CD1c-positive myeloid dendritic cell (primary cell): Measurements from ENCODE around the gene CST8.

Experiments
- DNase-seq: peaks from one replicate; pipeline ENCODE4 v3.0.0-alpha.2; 2016; ENCODE audit errors: extremely low spot score

The CST8 gene

GRCh38 chr20:23520185-23520584 lies 29.3 kb downstream of the CST8 start:
- no peak for DNase-seq

GRCh38 chr20:23524146-23524545 lies 33.2 kb downstream of the CST8 start:
- no peak for DNase-seq

GRCh38 chr20:23526850-23527249 lies 35.9 kb downstream of the CST8 start:
- no peak for DNase-seq

DNA sequence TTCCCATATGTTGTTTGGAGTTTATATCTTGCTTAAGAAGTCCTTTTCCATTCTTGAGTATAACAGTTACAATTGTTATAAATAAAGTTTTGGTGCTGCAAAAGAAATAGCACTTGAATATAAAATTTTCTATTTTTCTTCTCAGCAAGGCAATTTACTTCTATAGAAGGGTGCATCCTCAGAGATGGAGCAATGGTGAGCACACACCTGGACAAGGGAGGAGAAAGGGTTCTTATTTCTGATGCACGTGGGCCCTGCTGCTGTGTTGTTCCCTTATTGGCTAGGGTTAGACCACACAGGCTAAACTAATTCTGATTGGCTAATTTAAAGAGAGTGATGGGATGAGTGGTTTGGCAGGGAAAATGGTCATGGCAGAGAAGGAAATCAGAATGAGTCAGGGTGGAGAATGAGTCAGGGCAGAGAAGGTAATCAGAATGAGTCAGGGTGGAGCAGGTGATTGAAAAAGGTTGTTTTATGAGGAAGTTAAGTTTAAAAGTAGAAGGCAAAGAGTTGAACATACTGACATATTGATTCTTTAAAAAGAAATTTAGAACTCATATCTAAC lies 38.0 kb downstream of the CST8 start:
- DNase-seq, result no peak

DNA sequence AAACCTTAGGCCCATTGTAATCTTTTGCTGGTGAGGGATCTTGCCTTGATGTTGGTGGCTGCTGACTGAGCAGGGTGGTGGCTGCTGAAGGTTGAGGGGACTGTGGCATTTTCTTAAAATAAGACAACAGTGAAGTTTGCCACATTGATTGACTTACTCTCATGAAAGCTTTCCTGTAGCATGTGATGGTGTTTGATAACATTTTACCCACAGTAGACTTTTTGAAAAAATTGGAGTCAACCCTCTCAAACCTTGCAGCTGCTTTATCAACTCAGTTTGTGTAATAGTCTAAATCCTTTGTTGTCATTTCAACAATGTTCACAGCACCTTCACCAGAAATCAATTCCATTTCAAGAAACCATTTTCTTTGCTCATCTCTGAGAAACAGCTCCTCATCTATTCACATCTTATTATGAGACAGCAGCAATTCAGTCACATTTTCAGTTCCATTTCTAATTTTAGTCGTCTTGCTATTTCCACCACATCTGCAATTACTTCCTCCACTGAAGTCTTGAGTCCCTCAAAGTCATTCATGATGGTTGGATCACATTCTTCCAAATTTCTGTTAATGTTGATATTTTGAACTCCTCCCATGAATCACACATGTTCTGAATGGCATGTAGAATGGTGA lies 40.1 kb downstream of the CST8 start:
- DNase-seq, result no peak

GRCh38 chr20:23532533-23532932 lies 41.6 kb downstream of the CST8 start:
- DNase-seq, result no peak

- no peak for DNase-seq
These were observed 42.2 kb downstream of the CST8 start for GRCh38 chr20:23533161-23533560.

DNA sequence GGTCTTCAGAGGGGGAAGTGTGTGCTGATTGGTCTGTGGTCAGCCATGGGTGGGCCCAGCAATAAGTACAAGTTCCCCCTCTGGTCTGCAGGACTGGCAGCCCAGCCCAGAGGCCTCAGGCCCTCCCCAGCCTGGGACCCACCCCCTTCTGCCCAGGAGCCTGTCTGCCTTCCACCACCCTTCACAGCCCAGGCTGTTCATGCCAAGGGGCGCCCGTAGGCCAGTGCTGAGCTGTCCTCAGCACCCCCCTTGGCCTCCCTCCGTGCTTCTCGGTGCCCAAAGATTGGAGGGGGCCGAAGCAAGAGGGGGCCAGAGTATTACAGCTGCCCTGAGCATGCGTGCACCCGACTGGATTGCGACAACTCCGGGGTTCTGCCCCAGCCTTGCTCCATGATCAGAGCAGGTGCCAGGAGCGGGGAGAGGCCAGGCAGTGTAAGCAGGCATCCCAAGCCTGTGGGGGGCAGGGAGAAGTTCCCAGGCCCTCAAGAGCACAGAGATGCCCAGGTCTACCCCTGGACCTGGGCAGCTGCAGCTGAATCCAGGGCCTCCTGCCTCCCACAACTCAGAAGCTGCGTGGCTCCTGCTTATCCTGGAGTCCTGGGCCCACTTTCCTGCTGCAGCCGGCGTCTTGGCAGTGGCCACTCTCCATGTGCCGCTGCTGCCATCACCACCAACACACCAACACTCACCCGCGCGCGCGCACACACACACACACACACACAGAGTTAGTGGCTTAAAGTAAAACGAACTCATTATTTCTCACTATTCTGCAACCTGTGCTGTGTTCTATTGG lies 44.1 kb downstream of the CST8 start:
- no peak for DNase-seq

- no peak for DNase-seq
These were observed 45.5 kb downstream of the CST8 start for GRCh38 chr20:23536328-23536974.

DNA sequence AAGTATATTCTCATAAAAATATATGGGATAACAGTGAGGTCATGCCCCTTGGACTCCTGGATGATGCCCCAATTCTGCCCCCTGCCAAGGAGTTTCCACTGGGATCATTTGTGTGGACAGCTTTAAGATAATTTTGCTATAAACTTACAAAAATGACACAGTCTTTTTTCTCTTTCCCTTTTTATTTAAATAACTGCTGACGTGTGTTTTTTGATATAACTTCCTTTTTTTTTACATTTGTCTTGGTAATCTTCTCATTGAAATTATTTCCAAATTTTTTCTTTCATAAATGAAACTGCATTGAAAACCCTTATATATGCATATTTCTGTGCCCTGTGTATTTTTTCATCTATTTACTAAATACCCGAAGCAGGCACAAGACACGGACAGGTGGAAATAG lies 46.1 kb downstream of the CST8 start:
- no peak for DNase-seq

DNA sequence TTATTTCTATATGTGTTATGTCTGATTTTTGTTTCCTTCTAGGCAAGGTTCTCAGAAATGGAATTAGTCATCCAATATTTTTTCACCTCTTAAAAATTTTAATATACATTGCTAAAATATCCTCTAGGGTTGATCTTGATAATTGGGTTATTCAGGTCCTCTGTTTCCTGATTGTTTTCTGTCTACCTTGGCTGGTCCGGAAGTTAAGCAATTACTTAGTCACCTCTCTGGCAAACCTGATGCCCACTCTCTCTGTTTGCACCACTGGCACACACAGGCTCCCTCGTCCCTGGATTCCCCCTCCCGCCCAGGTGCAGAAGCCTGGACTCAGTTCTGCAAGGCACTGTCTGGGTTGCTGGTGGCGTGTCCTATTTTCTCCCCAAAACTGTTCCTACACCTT lies 49.7 kb downstream of the CST8 start:
- no peak for DNase-seq

- DNase-seq, result peak; percentile 60
These were observed 50.4 kb downstream of the CST8 start for GRCh38 chr20:23541330-23541729.

- no peak for DNase-seq
These were observed 50.9 kb downstream of the CST8 start for GRCh38 chr20:23541776-23542175.

GRCh38 chr20:23542801-23543200 lies 51.9 kb downstream of the CST8 start:
- DNase-seq, result no peak

GRCh38 chr20:23544133-23544532 lies 53.2 kb downstream of the CST8 start:
- no peak for DNase-seq
